ENCODE data around the gene PPP1R14C. TPM values are rescaled to one million over a fixed set of nuclear protein-coding genes. Genes with fewer than 3 reads are reported as not detected.
A peak's percentile ranks its signal among the peaks of the same experiment; 100 is the strongest.

PPP1R14C gene
- total and polyA plus RNA-seq, 2 experiments from 2014 or later, result 1.1 to 1.4 TPM

DNA sequence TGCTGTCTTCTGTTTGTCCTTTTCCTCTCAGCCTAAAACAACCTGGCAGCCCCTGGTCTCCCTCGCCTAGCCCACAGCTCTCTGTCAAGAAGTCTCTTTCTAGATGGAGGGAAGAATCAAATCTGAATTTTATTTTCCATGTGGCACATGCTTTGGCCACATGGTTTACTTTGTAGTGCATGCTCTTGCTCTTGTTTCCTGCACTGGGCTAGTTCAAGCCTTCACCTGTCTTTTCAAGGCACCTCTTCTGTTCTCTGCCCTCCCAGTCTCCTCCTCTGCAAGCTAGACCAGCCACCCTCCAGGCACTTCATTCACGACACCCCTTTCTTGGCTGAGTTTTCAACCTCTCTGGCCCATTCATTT is 7.6 kb downstream of the PPP1R14C start:
- no peaks in the 10 kb centered on the region for H4K20me1 ChIP-seq (replicated peaks; ENCODE audit: insufficient read depth)
- H3K27ac ChIP-seq (ENCODE audit: low read depth), result no peak overlapping the region
- no peaks in the 10 kb centered on the region for H3F3A ChIP-seq (replicated peaks; ENCODE audit: low read depth)
- H3K9me3 Mint-ChIP-seq, result no peaks in the 10 kb centered on the region
- TF ChIP-seq ZNF114 (CRISPR knock-in tag; IDR thresholded peaks at IDR 0.05) (no peak), EZH2phosphoT487 (IDR thresholded peaks at IDR 0.05; ENCODE audit: unreplicated experiment) (no peak), JUNB (IDR thresholded peaks at IDR 0.05; ENCODE audit: unreplicated experiment) (no peak), EZH2 (IDR thresholded peaks at IDR 0.05; ENCODE audit: low read depth, unreplicated experiment) (no peak), NANOG (IDR thresholded peaks at IDR 0.05; ENCODE audit: borderline replicate concordance) (no peak), STAT1 (IDR thresholded peaks at IDR 0.05; ENCODE audit: unreplicated experiment) (no peak), ZNF331 (CRISPR knock-in tag; IDR thresholded peaks at IDR 0.05; ENCODE audit: low read depth) (no peak), CREB1 (CRISPR knock-in tag; IDR thresholded peaks at IDR 0.05; ENCODE audit: low read depth) (no peak), POLR2AphosphoS5 (IDR thresholded peaks at IDR 0.05; ENCODE audit: low read depth) (no peak)
- TF ChIP-seq, protein P1, sequence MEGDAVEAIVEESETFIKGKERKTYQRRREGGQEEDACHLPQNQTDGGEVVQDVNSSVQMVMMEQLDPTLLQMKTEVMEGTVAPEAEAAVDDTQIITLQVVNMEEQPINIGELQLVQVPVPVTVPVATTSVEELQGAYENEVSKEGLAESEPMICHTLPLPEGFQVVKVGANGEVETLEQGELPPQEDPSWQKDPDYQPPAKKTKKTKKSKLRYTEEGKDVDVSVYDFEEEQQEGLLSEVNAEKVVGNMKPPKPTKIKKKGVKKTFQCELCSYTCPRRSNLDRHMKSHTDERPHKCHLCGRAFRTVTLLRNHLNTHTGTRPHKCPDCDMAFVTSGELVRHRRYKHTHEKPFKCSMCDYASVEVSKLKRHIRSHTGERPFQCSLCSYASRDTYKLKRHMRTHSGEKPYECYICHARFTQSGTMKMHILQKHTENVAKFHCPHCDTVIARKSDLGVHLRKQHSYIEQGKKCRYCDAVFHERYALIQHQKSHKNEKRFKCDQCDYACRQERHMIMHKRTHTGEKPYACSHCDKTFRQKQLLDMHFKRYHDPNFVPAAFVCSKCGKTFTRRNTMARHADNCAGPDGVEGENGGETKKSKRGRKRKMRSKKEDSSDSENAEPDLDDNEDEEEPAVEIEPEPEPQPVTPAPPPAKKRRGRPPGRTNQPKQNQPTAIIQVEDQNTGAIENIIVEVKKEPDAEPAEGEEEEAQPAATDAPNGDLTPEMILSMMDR (conservative IDR thresholded peaks at IDR 0.05; ENCODE audit: low read depth in 2 of 2), result no peak
- TF ChIP-seq, protein P2, sequence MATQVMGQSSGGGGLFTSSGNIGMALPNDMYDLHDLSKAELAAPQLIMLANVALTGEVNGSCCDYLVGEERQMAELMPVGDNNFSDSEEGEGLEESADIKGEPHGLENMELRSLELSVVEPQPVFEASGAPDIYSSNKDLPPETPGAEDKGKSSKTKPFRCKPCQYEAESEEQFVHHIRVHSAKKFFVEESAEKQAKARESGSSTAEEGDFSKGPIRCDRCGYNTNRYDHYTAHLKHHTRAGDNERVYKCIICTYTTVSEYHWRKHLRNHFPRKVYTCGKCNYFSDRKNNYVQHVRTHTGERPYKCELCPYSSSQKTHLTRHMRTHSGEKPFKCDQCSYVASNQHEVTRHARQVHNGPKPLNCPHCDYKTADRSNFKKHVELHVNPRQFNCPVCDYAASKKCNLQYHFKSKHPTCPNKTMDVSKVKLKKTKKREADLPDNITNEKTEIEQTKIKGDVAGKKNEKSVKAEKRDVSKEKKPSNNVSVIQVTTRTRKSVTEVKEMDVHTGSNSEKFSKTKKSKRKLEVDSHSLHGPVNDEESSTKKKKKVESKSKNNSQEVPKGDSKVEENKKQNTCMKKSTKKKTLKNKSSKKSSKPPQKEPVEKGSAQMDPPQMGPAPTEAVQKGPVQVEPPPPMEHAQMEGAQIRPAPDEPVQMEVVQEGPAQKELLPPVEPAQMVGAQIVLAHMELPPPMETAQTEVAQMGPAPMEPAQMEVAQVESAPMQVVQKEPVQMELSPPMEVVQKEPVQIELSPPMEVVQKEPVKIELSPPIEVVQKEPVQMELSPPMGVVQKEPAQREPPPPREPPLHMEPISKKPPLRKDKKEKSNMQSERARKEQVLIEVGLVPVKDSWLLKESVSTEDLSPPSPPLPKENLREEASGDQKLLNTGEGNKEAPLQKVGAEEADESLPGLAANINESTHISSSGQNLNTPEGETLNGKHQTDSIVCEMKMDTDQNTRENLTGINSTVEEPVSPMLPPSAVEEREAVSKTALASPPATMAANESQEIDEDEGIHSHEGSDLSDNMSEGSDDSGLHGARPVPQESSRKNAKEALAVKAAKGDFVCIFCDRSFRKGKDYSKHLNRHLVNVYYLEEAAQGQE (IDR thresholded peaks at IDR 0.05; ENCODE audit: unreplicated experiment), result no peak
- TF ChIP-seq, protein P3, sequence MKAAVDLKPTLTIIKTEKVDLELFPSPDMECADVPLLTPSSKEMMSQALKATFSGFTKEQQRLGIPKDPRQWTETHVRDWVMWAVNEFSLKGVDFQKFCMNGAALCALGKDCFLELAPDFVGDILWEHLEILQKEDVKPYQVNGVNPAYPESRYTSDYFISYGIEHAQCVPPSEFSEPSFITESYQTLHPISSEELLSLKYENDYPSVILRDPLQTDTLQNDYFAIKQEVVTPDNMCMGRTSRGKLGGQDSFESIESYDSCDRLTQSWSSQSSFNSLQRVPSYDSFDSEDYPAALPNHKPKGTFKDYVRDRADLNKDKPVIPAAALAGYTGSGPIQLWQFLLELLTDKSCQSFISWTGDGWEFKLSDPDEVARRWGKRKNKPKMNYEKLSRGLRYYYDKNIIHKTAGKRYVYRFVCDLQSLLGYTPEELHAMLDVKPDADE (IDR thresholded peaks at IDR 0.05), result no peak
- TF ChIP-seq, protein P4, sequence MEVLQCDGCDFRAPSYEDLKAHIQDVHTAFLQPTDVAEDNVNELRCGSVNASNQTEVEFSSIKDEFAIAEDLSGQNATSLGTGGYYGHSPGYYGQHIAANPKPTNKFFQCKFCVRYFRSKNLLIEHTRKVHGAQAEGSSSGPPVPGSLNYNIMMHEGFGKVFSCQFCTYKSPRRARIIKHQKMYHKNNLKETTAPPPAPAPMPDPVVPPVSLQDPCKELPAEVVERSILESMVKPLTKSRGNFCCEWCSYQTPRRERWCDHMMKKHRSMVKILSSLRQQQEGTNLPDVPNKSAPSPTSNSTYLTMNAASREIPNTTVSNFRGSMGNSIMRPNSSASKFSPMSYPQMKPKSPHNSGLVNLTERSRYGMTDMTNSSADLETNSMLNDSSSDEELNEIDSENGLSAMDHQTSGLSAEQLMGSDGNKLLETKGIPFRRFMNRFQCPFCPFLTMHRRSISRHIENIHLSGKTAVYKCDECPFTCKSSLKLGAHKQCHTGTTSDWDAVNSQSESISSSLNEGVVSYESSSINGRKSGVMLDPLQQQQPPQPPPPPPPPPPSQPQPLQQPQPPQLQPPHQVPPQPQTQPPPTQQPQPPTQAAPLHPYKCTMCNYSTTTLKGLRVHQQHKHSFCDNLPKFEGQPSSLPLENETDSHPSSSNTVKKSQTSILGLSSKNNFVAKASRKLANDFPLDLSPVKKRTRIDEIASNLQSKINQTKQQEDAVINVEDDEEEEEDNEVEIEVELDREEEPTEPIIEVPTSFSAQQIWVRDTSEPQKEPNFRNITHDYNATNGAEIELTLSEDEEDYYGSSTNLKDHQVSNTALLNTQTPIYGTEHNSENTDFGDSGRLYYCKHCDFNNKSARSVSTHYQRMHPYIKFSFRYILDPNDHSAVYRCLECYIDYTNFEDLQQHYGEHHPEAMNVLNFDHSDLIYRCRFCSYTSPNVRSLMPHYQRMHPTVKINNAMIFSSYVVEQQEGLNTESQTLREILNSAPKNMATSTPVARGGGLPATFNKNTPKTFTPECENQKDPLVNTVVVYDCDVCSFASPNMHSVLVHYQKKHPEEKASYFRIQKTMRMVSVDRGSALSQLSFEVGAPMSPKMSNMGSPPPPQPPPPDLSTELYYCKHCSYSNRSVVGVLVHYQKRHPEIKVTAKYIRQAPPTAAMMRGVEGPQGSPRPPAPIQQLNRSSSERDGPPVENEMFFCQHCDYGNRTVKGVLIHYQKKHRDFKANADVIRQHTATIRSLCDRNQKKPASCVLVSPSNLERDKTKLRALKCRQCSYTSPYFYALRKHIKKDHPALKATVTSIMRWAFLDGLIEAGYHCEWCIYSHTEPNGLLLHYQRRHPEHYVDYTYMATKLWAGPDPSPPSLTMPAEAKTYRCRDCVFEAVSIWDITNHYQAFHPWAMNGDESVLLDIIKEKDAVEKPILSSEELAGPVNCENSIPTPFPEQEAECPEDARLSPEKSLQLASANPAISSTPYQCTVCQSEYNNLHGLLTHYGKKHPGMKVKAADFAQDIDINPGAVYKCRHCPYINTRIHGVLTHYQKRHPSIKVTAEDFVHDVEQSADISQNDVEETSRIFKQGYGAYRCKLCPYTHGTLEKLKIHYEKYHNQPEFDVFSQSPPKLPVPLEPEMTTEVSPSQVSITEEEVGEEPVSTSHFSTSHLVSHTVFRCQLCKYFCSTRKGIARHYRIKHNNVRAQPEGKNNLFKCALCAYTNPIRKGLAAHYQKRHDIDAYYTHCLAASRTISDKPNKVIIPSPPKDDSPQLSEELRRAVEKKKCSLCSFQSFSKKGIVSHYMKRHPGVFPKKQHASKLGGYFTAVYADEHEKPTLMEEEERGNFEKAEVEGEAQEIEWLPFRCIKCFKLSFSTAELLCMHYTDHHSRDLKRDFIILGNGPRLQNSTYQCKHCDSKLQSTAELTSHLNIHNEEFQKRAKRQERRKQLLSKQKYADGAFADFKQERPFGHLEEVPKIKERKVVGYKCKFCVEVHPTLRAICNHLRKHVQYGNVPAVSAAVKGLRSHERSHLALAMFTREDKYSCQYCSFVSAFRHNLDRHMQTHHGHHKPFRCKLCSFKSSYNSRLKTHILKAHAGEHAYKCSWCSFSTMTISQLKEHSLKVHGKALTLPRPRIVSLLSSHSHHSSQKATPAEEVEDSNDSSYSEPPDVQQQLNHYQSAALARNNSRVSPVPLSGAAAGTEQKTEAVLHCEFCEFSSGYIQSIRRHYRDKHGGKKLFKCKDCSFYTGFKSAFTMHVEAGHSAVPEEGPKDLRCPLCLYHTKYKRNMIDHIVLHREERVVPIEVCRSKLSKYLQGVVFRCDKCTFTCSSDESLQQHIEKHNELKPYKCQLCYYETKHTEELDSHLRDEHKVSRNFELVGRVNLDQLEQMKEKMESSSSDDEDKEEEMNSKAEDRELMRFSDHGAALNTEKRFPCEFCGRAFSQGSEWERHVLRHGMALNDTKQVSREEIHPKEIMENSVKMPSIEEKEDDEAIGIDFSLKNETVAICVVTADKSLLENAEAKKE (CRISPR knock-in tag; IDR thresholded peaks at IDR 0.05), result no peak
- peak overlapping the region; percentile 81 for H2AFZ ChIP-seq
- no peaks in the 10 kb centered on the region for H3K36me3 Mint-ChIP-seq (ENCODE audit: low read depth)
- DNase-seq (ENCODE audit: low spot score) (no peak), ATAC-seq (peak; percentile 53)
- peak overlapping the region; percentile 9; the same call in 1 of the 3 replicates for H3K4me3 Mint-ChIP-seq
- no peaks in the 10 kb centered on the region for H3K79me2 ChIP-seq (replicated peaks; ENCODE audit: insufficient read depth)
- H3K36me3 ChIP-seq (ENCODE audit: insufficient read depth), result no peaks in the 10 kb centered on the region
- H3K4me1 ChIP-seq (ENCODE audit: insufficient read depth), result peaks cover 23% of the 10 kb centered on the region
- H3K4me2 ChIP-seq, result peak overlapping the region; percentile 63
- H3K4me3 ChIP-seq, result no peak overlapping the region
- H3K27me3 Mint-ChIP-seq (ENCODE audit: insufficient read depth, low read depth, poor library complexity), result peaks cover 13% of the 10 kb centered on the region
- no peaks in the 10 kb centered on the region for H3K9me2 ChIP-seq (ENCODE audit: insufficient read depth)
- peaks cover 31% of the 10 kb centered on the region for H3K4me1 Mint-ChIP-seq
- H3K27me3 ChIP-seq (ENCODE audit: insufficient read depth), result peaks cover 30% of the 10 kb centered on the region
- H3K27ac Mint-ChIP-seq, result no peak overlapping the region
